Posterior vena cava (tissue), 2 donors: Measurements from ENCODE around the gene ADGRD1. TPM values are rescaled to one million over a fixed set of nuclear protein-coding genes. Genes with fewer than 3 reads are reported as not detected.

Source experiments
- DNase-seq: peaks from one replicate; pipeline ENCODE4 v3.0.0-alpha.2; 2020; ENCODE audit warnings: low spot score
- intact Hi-C, 2 donors: fragments of 100-400 bp; cut with DNase I; formaldehyde crosslinking; loops; one replicate each; pipeline versions ENCODE4 v1.14.1 to v1.14.2; 2022 to 2023
- total RNA-seq, 2 donors: library from RNA; stranded (reverse); fragmentation: NEBNext Ultra II Directional; extraction: Animal tissue kit (Norgen Biotek cat#: 25700); gene quantifications; one replicate each; pipeline ENCODE4 v1.2.1, GENCODE V29; 2021
- donor health status: DM: yes; HTN: yes; CAD: no.
- donor health status: DM: yes; HTN: yes; CAD: no.

Gene ADGRD1
- total RNA-seq, 2 donors from 2014 or later: 178 to 238 TPM

- DNase-seq: peak; percentile 69
- intact Hi-C loops: no loop called here
Observed at GRCh38 chr12:131044760-131045381, 91.2 kb downstream of the ADGRD1 start.

- intact Hi-C loops: no loop called here
Observed at GRCh38 chr12:131045705-131046460, 92.2 kb downstream of the ADGRD1 start.

GRCh38 chr12:131046813-131047788 is 93.4 kb downstream of the ADGRD1 start:
- intact Hi-C loops: no loop called here
- DNase-seq: peak; percentile 94

More at GRCh38 chr12:131045705-131046460, 92.2 kb downstream of the ADGRD1 start:
- DNase-seq: peak; percentile 51

- intact Hi-C loops: no loop called here
- peak; percentile 93 for DNase-seq
Observed at GRCh38 chr12:131047789-131048610, 94.3 kb downstream of the ADGRD1 start.

- intact Hi-C loops: no loop called here
- DNase-seq: no peak
Observed at GRCh38 chr12:131048611-131048990, 94.9 kb downstream of the ADGRD1 start.

- DNase-seq: peak; percentile 73
- intact Hi-C loops: no loop called here
Observed at GRCh38 chr12:131049002-131049401, 95.3 kb downstream of the ADGRD1 start.

- DNase-seq: peak; percentile 77
Observed at GRCh38 chr12:131049549-131050339, 96.0 kb downstream of the ADGRD1 start.

GRCh38 chr12:131050463-131051154 is 96.9 kb downstream of the ADGRD1 start:
- intact Hi-C loops: no loop called here
- peak; percentile 68 for DNase-seq

More at GRCh38 chr12:131049549-131050339, 96.0 kb downstream of the ADGRD1 start:
- intact Hi-C loops: no loop called here

GRCh38 chr12:131051155-131051473 is 97.4 kb downstream of the ADGRD1 start:
- DNase-seq: no peak
- intact Hi-C loops: no loop called here

- intact Hi-C loops: no loop called here
- DNase-seq: peak; percentile 50
Observed at GRCh38 chr12:131052063-131052781, 98.5 kb downstream of the ADGRD1 start.

- intact Hi-C loops: no loop called here
- DNase-seq: peak; percentile 41
Observed at GRCh38 chr12:131052929-131053328, 99.2 kb downstream of the ADGRD1 start.

GRCh38 chr12:131053567-131053966 is 99.9 kb downstream of the ADGRD1 start:
- no peak for DNase-seq
- intact Hi-C loops: no loop called here

GRCh38 chr12:131054345-131055092 is 100.8 kb downstream of the ADGRD1 start:
- intact Hi-C loops: loop anchor here in 1 of 2 donors (1.0 kb wide), 1 partner anchor 113 kb away; no protein-coding TSS in a partner anchor
- peak; percentile 46 for DNase-seq

- DNase-seq: no peak
- intact Hi-C loops: no loop called here
Observed at GRCh38 chr12:131055093-131055465, 101.4 kb downstream of the ADGRD1 start.

- intact Hi-C loops: no loop called here
- DNase-seq: no peak
Observed at GRCh38 chr12:131055596-131056233, 102.0 kb downstream of the ADGRD1 start.

GRCh38 chr12:131056626-131057025 is 102.9 kb downstream of the ADGRD1 start:
- intact Hi-C loops: no loop called here
- no peak for DNase-seq
